Activated T-helper 1 cell treated with Interleukin-2 at 50 U/mL for 16 hours (primary cell): Measurements from ENCODE around the gene ARHGAP26.
"Not testable (repeated sequence)": the region's sequence is repeated elsewhere in the genome, so short reads cannot be mapped to it uniquely, and the experiment has no call there.

ENCODE experiments used
- DNase-seq: peaks from one replicate; pipeline ENCODE4 v3.0.0-alpha.2; 2020; ENCODE audit warnings: low read depth

ARHGAP26 gene

DNA sequence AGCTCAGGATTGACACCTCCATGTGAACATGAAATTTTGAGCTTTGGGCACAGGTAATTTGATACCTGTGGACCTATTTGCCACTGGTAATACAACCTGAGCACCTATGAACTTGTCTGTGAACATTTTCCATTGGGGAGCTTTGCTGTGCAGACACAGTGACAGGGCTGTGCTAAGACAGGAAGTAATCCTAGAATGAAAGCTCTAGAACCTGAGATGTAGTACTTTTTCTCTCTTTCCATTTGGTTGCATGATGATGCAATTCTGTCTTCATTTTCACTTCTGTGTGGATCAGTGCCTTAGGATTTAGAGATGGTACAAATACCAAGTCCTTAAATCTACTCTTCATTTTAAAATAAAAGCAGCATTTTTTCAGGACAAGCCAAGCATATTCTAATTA is 416.4 kb downstream of the ARHGAP26 start:
- DNase-seq, result no peak

DNA sequence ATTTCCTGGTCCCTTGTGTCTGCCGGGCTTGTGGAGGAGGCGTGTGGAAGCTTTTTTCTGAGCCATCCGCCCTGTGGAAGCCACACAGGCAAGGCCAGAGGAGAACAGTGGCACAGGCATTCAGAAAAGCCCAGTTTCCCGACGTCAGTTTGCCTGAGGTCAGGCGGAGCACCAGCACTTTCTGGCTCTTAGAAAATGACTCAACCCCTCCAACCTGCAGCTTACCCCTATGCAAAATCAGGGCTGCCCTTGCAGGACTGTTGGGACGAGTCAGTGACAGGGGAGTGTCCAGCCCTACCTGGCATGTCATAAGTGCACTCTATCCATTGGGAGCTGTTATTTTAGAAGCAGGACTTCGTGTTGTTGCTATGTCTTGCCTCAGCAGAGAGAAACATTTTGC is 417.3 kb downstream of the ARHGAP26 start:
- no peak for DNase-seq

DNA sequence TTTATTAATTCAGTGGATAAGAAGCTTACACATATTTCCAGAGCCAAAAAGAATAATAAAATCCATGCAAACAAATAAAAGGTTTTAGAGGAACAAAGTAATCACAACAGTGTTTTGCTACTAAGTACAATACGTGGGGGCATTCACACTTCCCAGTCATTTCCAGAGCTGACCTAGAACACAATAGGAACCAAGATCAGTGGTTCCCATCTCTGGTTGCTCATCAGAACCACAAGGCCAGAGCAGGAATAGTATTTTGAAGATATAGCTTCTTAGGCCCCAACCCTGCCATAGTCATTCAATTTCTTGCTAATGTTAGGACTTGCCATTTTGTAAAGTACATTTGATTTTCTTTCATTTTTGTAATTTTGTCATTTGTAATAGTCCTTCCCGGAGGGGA is 417.9 kb downstream of the ARHGAP26 start:
- no peak for DNase-seq

DNA sequence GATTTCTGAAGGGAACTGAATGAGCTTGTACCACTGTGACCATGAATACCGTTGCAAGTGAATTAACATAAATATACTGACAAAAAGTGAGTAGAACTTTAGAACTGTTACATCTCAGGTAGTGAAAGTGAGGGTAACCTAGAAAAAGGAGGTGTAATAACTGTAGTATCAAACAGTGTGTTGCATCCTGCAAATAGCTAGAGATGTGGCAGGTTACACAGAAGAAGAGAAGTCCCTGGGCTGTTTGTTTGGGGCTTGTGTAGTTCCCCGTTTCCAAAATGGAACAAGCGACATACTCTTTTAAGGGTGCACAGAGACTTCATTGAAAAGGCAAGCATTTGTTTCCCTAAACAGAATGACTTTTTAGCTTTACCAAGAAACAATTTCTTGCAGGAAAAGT is 418.5 kb downstream of the ARHGAP26 start:
- no peak for DNase-seq

DNA sequence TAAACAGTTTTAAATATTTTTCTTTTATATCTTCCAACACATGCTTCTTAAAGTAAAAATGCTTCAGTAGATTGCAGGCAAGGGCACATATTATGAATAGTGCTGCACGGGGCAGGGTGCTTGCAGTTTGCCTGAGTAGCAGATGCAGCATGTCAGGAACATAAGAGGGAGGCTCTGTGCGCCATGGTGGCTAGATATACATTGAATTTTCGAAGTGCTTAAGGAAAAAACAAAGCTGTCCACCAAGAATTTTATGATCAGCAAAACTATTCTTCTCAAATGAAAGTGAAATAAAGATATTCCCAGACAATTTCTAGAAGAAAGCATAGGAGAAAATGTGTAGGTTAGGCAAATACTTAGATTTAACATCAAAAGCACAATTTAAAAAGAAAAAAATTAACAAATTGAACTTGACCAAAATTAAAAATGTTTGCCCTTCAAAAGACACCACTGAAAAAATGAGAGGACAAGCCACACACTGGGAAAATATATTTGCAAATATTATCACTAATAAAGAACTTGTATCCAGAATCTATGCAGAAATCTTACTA is 420.2 kb downstream of the ARHGAP26 start:
- no peak for DNase-seq

- DNase-seq, result no peak
Observed at GRCh38 chr5:143191720-143192119, 421.5 kb downstream of the ARHGAP26 start.

GRCh38 chr5:143192191-143192900 is 422.2 kb downstream of the ARHGAP26 start:
- no peak for DNase-seq

GRCh38 chr5:143194206-143194605 is 424.0 kb downstream of the ARHGAP26 start:
- DNase-seq, result no peak

DNA sequence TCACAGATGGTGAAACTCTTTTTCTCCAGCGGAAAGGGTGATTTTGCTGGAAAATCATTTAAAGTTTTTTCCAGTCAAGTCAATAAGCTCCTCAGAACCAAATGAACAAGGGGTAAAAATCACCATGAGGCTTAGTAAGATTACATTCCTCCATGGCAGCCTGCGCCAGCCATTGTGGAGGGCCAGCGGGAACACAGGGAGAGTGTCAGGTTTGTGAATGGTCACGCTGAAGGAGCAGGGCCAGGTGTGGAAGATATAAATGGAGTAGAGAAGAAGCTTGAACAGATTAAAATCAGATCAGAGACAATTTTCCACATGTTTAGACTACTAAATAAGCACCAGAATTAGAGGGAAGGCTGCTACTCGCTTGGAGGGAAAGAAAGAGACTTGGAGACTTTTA is 424.5 kb downstream of the ARHGAP26 start:
- no peak for DNase-seq

GRCh38 chr5:143195491-143195890 is 425.3 kb downstream of the ARHGAP26 start:
- no peak for DNase-seq

DNA sequence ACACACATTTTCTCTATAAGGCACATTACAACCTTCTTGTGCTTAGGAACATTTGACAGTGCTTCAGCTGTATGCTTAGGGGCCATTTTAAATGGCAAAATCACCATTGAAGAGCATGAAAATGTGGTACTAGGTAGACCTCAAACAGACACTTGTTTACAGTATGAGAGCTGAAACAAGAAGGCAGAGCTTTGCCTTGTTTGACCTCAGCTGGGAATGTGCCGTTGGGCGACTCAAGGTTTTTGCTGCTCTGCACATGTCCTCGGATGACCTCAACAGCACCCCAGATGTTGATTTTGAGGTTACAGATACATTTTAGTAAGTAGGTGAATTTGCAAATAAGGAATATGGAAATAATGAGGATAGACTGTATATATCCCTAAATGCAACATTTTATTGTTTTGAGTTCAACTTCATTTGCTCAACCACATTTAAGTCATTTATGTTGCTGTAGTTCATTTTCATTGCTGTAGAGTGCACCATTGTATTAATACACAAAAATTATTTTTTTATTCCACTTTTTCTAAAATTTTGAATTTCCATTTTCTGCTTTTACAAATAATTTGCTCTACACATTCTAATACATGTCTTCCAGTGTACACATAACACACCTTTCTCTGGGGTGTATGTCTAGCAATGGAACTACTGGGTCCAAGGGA is 426.6 kb downstream of the ARHGAP26 start:
- DNase-seq, result no peak

- DNase-seq, result no peak
Observed at GRCh38 chr5:143197260-143197656, 427.1 kb downstream of the ARHGAP26 start.

DNA sequence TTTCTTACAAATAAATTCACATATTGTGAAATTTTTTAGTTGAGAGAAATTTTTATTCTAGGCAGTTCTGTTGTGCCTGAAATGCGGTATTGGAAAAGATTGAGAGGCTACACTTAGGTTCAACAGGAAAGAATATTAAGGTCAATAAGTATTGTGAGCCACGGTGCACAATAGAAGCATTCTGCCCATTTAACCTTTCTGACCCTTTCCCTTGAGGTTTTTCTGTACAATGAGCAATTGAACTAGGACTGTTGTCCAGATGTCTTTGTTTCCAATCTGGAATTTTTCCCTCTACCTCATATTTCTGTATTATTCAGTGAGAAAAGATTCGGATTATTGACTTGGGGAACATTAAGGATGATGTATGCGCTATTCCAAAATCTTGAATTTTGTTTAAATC is 428.2 kb downstream of the ARHGAP26 start:
- no peak for DNase-seq

DNA sequence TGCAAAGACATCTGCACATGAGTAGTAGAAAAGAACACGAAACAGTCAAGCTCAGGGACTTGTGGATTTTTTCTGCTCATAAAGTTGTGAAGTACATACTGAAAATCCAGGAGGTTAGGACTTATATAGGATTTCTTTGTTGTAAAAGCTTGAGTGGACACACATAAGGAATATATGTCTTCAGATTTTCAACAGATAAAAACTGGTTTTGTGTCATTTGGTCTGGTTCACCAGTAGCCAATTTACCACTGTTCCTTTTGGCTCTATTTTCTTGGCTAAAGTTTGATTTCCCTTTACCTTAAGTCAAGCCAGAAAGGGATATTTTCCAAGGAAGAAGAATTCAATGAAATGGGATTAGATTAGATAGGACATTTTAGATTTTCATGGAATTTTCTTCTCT is 429.0 kb downstream of the ARHGAP26 start:
- no peak for DNase-seq

GRCh38 chr5:143199843-143200242 is 429.7 kb downstream of the ARHGAP26 start:
- DNase-seq, result no peak

GRCh38 chr5:143200781-143201398 is 430.7 kb downstream of the ARHGAP26 start:
- DNase-seq, result no peak

DNA sequence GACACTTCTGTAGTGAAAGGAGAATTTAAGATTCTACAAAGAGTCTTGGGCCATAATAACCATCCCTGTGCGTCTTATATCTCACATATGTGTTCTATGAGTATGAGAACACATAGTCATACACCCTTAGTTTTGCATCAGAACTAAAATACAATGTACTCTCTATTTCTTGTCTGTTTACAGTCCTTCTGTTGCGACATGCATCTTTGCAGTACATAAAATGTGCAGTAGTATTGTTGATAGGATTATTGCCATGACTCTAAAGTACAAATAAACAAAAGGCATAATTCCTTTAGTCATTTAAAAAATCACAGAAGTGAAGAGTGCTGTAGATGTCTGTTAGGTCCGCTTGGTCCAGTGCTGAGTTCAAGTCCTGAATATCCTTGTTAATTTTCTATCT is 431.4 kb downstream of the ARHGAP26 start:
- DNase-seq, result no peak

DNA sequence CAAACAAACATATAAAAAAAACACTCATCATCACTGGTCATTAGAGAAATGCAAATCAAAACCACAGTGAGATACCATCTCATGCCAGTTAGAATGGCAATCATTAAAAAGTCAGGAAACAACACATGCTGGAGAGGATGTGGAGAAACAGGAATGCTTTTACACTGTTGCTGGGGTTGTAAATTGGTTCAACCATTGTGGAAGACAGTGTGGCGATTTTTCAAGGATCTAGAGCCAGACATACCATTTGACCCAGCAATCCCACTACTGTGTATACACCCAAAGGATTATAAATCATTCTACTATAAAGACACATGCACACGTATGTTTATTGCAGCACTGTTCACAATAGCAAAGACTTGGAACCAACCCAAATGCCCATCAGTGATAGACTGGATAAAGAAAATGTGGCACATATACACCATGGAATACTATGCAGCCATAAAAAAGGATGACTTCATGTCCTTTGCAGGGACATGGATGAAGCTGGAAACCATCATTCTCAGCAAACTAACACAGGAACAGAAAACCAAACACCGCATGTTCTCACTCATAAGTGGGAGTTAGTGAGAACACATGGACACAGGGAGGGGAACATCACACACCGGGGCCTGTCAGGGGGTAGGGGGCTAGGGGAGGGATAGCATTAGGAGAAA is 433.3 kb downstream of the ARHGAP26 start:
- not testable (repeated sequence) for DNase-seq

DNA sequence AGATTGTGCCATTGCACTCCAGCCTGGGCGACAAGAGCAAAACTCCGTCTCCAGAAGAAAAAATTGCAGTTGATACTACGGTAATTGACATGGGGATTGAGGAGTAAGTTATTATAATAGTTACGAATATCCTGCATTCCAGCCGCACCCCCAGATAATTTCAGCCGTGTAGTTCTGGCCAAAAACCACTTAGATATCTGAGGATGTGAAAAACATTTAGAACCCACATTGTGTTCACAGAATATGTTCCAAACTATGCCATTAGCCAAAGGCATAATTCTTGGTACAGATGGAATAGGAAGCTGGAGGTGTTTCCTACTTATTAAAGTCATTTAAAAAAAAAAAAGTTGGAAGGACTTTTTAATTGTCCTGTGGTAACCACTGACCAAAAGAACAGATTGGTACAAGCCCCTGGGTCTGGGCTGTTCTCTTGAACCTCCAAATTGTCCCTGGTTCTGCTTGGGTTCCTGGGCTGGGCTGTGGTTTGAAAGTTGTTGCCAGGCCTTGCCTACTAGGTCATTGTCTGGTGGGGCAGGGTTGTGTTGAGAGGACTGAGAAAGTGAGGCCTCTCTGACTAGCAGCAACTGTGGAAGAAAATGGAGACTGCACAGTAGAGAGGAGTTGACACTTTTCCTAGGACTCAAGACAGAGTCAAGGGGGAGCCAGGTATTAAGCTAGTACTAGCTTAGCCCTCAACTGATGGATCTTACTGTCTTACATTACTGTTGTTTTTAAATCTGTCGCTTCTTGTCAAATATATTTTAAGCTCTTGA is 434.5 kb downstream of the ARHGAP26 start:
- DNase-seq, result no peak

DNA sequence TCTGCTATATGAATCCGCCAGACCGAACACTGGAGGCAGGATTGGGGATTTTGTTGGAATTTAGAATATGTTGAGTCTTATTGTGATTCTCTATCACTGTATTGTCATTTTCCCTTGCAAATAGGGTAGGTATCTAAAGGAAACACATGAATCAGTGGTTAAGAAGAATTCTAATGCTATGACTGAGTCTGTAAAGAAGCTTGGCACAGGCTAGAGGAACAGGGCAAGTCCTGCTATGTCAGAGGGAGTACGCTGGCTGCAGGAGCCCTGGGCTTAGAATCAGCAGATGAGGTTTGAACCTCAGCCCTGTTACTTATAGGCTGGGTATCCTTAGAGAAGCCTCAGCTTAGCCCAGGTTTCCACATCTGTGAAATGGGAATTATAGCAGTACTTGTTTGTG is 435.2 kb downstream of the ARHGAP26 start:
- no peak for DNase-seq

DNA sequence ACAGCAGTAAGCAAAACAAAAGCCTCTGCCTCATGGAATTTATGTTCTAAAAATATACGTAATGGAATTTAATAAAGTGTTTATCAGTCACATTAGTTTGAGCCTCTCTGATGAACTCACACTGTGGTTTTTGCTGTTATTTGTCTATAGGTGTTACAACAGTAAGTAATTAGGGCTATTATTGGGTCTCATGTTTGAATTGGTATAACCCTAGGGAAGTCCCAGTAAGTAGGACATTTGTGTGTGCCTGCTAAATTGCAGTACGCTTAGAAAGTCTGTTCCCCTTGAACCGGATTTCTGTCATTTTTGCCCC is 435.7 kb downstream of the ARHGAP26 start:
- DNase-seq, result no peak
